H1 (cell line): Measurements from ENCODE around the gene RNF111. TPM values are rescaled to one million over a fixed set of nuclear protein-coding genes. Genes with fewer than 3 reads are reported as not detected.

Source experiments
- CTCF ChIA-PET: fragments of 300-600 bp; sonication (Branson Sonifier 250); formaldehyde crosslinking; loops from one replicate; lab custom pipeline; 2021; ENCODE audit not compliant: partially characterized antibody; lab: Charles Lee
- POLR2A ChIA-PET: fragments of 300-600 bp; sonication (Branson Sonifier 250); formaldehyde crosslinking; loops from one replicate; lab custom pipeline; 2021; ENCODE audit warnings: inconsistent platforms; ENCODE audit not compliant: partially characterized antibody; lab: Charles Lee
- DNase-seq, 2 experiments: peaks; one replicate each; pipeline versions ENCODE4 v3.0.0 to v3.0.0-alpha.2; 2010 to 2022; ENCODE audit warnings: low spot score in 2 of 2, low read depth in 1 of 2, mixed read lengths in 1 of 2
- FAIRE-seq: peaks from 2 replicates; lab custom pipeline; 2011; peaks lifted over from hg19 to GRCh38; lab: Jason Lieb, UNC
- H2AFZ ChIP-seq: 2 replicates; pipeline ENCODE4 v1.8.1; 2012; ENCODE audit warnings: low read length, inconsistent platforms
- H2AK5ac ChIP-seq: 2 replicates; pipeline ENCODE4 v1.6.1; 2013; ENCODE audit warnings: low read depth, low read length
- H2BK120ac ChIP-seq: replicated peaks from 2 replicates; pipeline ENCODE3; 2013; ENCODE audit warnings: low read depth, low read length, inconsistent platforms
- H2BK12ac ChIP-seq: 2 replicates; pipeline ENCODE4 v1.6.1; 2013; ENCODE audit warnings: low read depth, low read length
- H2BK15ac ChIP-seq: 2 replicates; pipeline ENCODE4 v1.6.1; 2013; ENCODE audit warnings: low read length
- H2BK20ac ChIP-seq: 2 replicates; pipeline ENCODE4 v1.6.1; 2013; ENCODE audit warnings: low read length
- H2BK5ac ChIP-seq: 2 replicates; pipeline ENCODE4 v1.6.1; 2013; ENCODE audit warnings: low read depth, low read length
- H3K14ac ChIP-seq: 2 replicates; pipeline ENCODE4 v1.6.1; 2013; ENCODE audit warnings: inconsistent platforms; ENCODE audit not compliant: insufficient read length
- H3K18ac ChIP-seq: 2 replicates; pipeline ENCODE4 v1.6.1; 2013; ENCODE audit warnings: low read length; ENCODE audit errors: extremely low read depth
- H3K23ac ChIP-seq: 2 replicates; pipeline ENCODE4 v1.6.1; 2013; ENCODE audit warnings: inconsistent platforms; ENCODE audit not compliant: insufficient read length
- H3K23me2 ChIP-seq: 2 replicates; pipeline ENCODE4 v1.6.1; 2013; ENCODE audit warnings: low read depth, low read length
- H3K27ac ChIP-seq: 2 replicates; pipeline ENCODE4 v1.6.1; 2011; ENCODE audit warnings: low read depth, low read length, inconsistent platforms
- H3K27me3 ChIP-seq, 4 experiments: replicated peaks in 1 of 4; 1 replicate in 1 of 4; 2 replicates in 3 of 4; pipeline versions ENCODE4 v1.6.1 to v1.8.1; 2011 to 2013; ENCODE audit warnings: low read length in 3 of 4, mild to moderate bottlenecking in 3 of 4, inconsistent platforms in 2 of 4, mixed read lengths in 2 of 4, moderate library complexity in 1 of 4; ENCODE audit not compliant: control insufficient read depth in 3 of 4, insufficient read depth in 3 of 4; ENCODE audit errors: extremely low read depth in 1 of 4
- H3K36me3 ChIP-seq, 4 experiments: 2 replicates each; pipeline versions ENCODE4 v1.6.1 to v1.8.1; 2011 to 2013; ENCODE audit warnings: mild to moderate bottlenecking in 4 of 4, low read length in 3 of 4, moderate library complexity in 2 of 4, control low read depth in 1 of 4, inconsistent platforms in 1 of 4; ENCODE audit not compliant: insufficient read depth in 4 of 4, control insufficient read depth in 2 of 4
- H3K4ac ChIP-seq: replicated peaks from 2 replicates; pipeline ENCODE3; 2013; ENCODE audit warnings: low read length, low read depth, mixed read lengths, inconsistent platforms; ENCODE audit not compliant: insufficient read length
- H3K4me1 ChIP-seq, 4 experiments: replicated peaks in 1 of 4; 1 replicate in 1 of 4; 2 replicates in 3 of 4; pipeline versions ENCODE4 v1.6.1 to v1.8.1; 2011 to 2013; ENCODE audit warnings: low read length in 3 of 4, inconsistent platforms in 2 of 4, mixed read lengths in 1 of 4; ENCODE audit not compliant: insufficient read depth in 4 of 4, control insufficient read depth in 3 of 4
- H3K4me2 ChIP-seq, 2 experiments: 2 replicates each; pipeline versions ENCODE4 v1.6.1 to v1.8.1; 2011 to 2013; ENCODE audit warnings: low read depth in 2 of 2, low read length in 2 of 2, control low read depth in 1 of 2, inconsistent platforms in 1 of 2, mild to moderate bottlenecking in 1 of 2; ENCODE audit not compliant: insufficient read depth in 1 of 2
- H3K4me3 ChIP-seq, 4 experiments: fragments of 200-600, 300-600 bp in 1 of 4; sonication (generic), shearing (Covaris generic), sonication (Bioruptor Twin) in 1 of 4; 2 replicates each; pipeline versions ENCODE4 v1.5.1 to v1.8.1; 2011 to 2016; ENCODE audit warnings: low read length in 4 of 4, low read depth in 3 of 4, control low read depth in 2 of 4, inconsistent platforms in 2 of 4, mild to moderate bottlenecking in 2 of 4, mixed read lengths in 1 of 4, moderate library complexity in 1 of 4; ENCODE audit not compliant: insufficient read depth in 2 of 4; ENCODE audit errors: extremely low read depth in 1 of 4
- H3K56ac ChIP-seq: replicated peaks from 2 replicates; pipeline ENCODE3; 2013; ENCODE audit warnings: low read depth, mild to moderate bottlenecking, mixed read lengths, low read length, inconsistent platforms; ENCODE audit not compliant: insufficient read length
- H3K79me1 ChIP-seq: 2 replicates; pipeline ENCODE4 v1.6.1; 2013; ENCODE audit warnings: low read depth, low read length, control low read depth
- H3K79me2 ChIP-seq, 2 experiments: 2 replicates each; pipeline versions ENCODE4 v1.6.1 to v1.8.1; 2012 to 2013; ENCODE audit warnings: low read length in 2 of 2, mild to moderate bottlenecking in 2 of 2, inconsistent platforms in 1 of 2; ENCODE audit not compliant: insufficient read depth in 2 of 2, control insufficient read depth in 1 of 2
- H3K9ac ChIP-seq, 4 experiments: replicated peaks in 1 of 4; 1 replicate in 1 of 4; 2 replicates in 3 of 4; pipeline versions ENCODE4 v1.6.1 to v1.8.1; 2011 to 2013; ENCODE audit warnings: low read depth in 3 of 4, low read length in 3 of 4, control low read depth in 2 of 4, mild to moderate bottlenecking in 2 of 4, moderate library complexity in 2 of 4, inconsistent platforms in 1 of 4; ENCODE audit errors: extremely low read depth in 1 of 4
- H3K9me3 ChIP-seq, 2 experiments: 2 replicates each; pipeline versions ENCODE4 v1.6.1 to v1.8.1; 2012 to 2013; ENCODE audit warnings: mild to moderate bottlenecking in 2 of 2, moderate library complexity in 2 of 2, control low read depth in 1 of 2, inconsistent platforms in 1 of 2, low read depth in 1 of 2, low read length in 1 of 2, mixed read lengths in 1 of 2; ENCODE audit not compliant: insufficient read depth in 2 of 2
- H4K20me1 ChIP-seq, 2 experiments: replicated peaks in 1 of 2; 2 replicates each; pipeline versions ENCODE3 to v1.8.1; 2011 to 2013; ENCODE audit warnings: inconsistent platforms in 2 of 2, low read length in 2 of 2, mild to moderate bottlenecking in 1 of 2; ENCODE audit not compliant: insufficient read depth in 2 of 2, control insufficient read depth in 1 of 2
- H4K5ac ChIP-seq: 2 replicates; pipeline ENCODE4 v1.6.1; 2013; ENCODE audit warnings: low read length, low read depth, mixed read lengths, inconsistent platforms; ENCODE audit not compliant: insufficient read length
- H4K8ac ChIP-seq: 2 replicates; pipeline ENCODE4 v1.8.0; 2013; ENCODE audit warnings: mild to moderate bottlenecking, moderate library complexity, low read length, inconsistent platforms; ENCODE audit not compliant: insufficient read depth; ENCODE audit errors: extremely low read depth
- H4K91ac ChIP-seq: replicated peaks from 2 replicates; pipeline ENCODE3; 2013; ENCODE audit warnings: low read length, mixed read lengths, inconsistent platforms; ENCODE audit not compliant: insufficient read length
- ASH2L ChIP-seq: fragments of 200-600, 300-600 bp; sonication (generic); IDR thresholded peaks from one replicate; pipeline ENCODE4 v1.7.1; 2017; ENCODE audit warnings: low read length
- ATF2 ChIP-seq: IDR thresholded peaks from 2 replicates; pipeline ENCODE4 v1.6.1; 2012; ENCODE audit warnings: low read length, inconsistent platforms
- POU5F1 ChIP-seq: IDR thresholded peaks from 2 replicates; pipeline ENCODE4 v1.6.1; 2011; ENCODE audit warnings: low read depth, mild to moderate bottlenecking, low read length, moderate library complexity
- RFX5 ChIP-seq: IDR thresholded peaks from 2 replicates; pipeline ENCODE4 v1.6.1; 2011; ENCODE audit warnings: low read depth, low read length, improper control_type of control experiment, borderline replicate concordance
- RXRA ChIP-seq: IDR thresholded peaks from 2 replicates; pipeline ENCODE4 v1.6.1; 2011; ENCODE audit warnings: low read depth, mild to moderate bottlenecking, low read length, moderate library complexity; ENCODE audit not compliant: insufficient read depth
- SIRT6 ChIP-seq: IDR thresholded peaks from one replicate; pipeline ENCODE4 v1.7.1; 2012; ENCODE audit warnings: low read length, inconsistent platforms
- SP2 ChIP-seq: IDR thresholded peaks from 2 replicates; pipeline ENCODE4 v1.6.1; 2012; ENCODE audit warnings: mild to moderate bottlenecking, low read length, inconsistent platforms
- TAF1 ChIP-seq: IDR thresholded peaks from 2 replicates; pipeline ENCODE4 v1.6.1; 2011; ENCODE audit warnings: mild to moderate bottlenecking, low read depth, low read length
- TCF12 ChIP-seq: IDR thresholded peaks from 2 replicates; pipeline ENCODE4 v1.6.1; 2011; ENCODE audit warnings: low read depth, mild to moderate bottlenecking, low read length
- YY1 ChIP-seq: IDR thresholded peaks from 2 replicates; pipeline ENCODE4 v1.6.1; 2011; ENCODE audit warnings: low read depth, mild to moderate bottlenecking, low read length
- WGBS, 2 experiments: shearing (Covaris generic) in 1 of 2; methylation state at CpG; one replicate each; pipeline versions ENCODE4 v1.1.6 to v1.1.7; 2013 to 2015; ENCODE audit warnings: low lambda C conversion rate in 2 of 2, mixed read lengths in 2 of 2, inconsistent platforms in 1 of 2, low coverage in 1 of 2, missing lambda C conversion rate in 1 of 2; ENCODE audit not compliant: insufficient replicate concordance in 2 of 2, insufficient coverage in 1 of 2, insufficient read length in 1 of 2; ENCODE audit errors: extremely low coverage in 1 of 2, missing lambda C conversion rate in 1 of 2; 5-methylcytosine and 5-hydroxymethylcytosine counted together
- polyA plus RNA-seq, 7 experiments: library from polyadenylated mRNA; depleted of rRNA in 3 of 7; stranded (reverse) in 5 of 7; unstranded in 2 of 7; fragments of >200 nt in 5 of 7; fragments of 200-250 nt in 2 of 7; gene quantifications; 1 replicate in 5 of 7; 2 replicates in 1 of 7; 4 replicates in 1 of 7; pipeline versions ENCODE4 v1.2.1 to v1.2.3, GENCODE V29; 2011 to 2013; ENCODE audit warnings: missing spikeins in 2 of 7, mixed read lengths in 2 of 7
- total RNA-seq: library from RNA; stranded (reverse); fragmentation: NEBNext Ultra II Directional; extraction: Animal tissue kit (Norgen Biotek cat#: 25700); gene quantifications from 2 replicates; pipeline ENCODE4 v1.2.1, GENCODE V29; 2021

Gene RNF111
- total and polyA plus RNA-seq, 2 of the 8 experiments (the other 6 are each of a cell fraction or from before 2014, with no cell fraction given) = 18.5 to 26.6 TPM

GRCh38 chr15:59039225-59039624, 51.8 kb downstream of the RNF111 start:
- H2BK12ac ChIP-seq = no peak overlapping the region
- H2BK20ac ChIP-seq = no peak overlapping the region
- no peaks in the 10 kb centered on the region for H3K27me3 ChIP-seq
- no peak overlapping the region for H3K9ac ChIP-seq
- no peak overlapping the region for H4K8ac ChIP-seq
- no peak overlapping the region for H3K4me3 ChIP-seq
- H3K56ac ChIP-seq = no peak overlapping the region
- no peak overlapping the region for H2BK120ac ChIP-seq
- H3K9me3 ChIP-seq = no peaks in the 10 kb centered on the region
- no peak overlapping the region for H4K91ac ChIP-seq
- no peak overlapping the region for H3K18ac ChIP-seq
- H4K5ac ChIP-seq = no peak overlapping the region
- WGBS, 2 experiments = 80% methylated on average over 2 of the region's 2 CpGs; no CpG with 5 or more reads in 1 of the 2 experiments
- no peak overlapping the region for H3K4ac ChIP-seq
- ChIA-PET POLR2A (interaction anchor here (0.6 kb wide), 1 partner anchor 671 kb away, joined by 3 read pairs; no protein-coding TSS in a partner anchor), CTCF (no interaction called here)
- H2BK5ac ChIP-seq = no peak overlapping the region
- H2AFZ ChIP-seq = no peak overlapping the region
- DNase-seq = no peak
- H3K4me1 ChIP-seq = no peaks in the 10 kb centered on the region
- peaks cover 0 to 45% of the 10 kb centered on the region in 2 experiments; a peak in 2 of 4 replicates for H3K79me2 ChIP-seq
- no peak overlapping the region for H3K27ac ChIP-seq
- no peak overlapping the region for H3K4me2 ChIP-seq
- peaks cover 0 to 2% of the 10 kb centered on the region in 2 experiments for H4K20me1 ChIP-seq
- H3K23ac ChIP-seq = no peak overlapping the region
- H3K23me2 ChIP-seq = no peaks in the 10 kb centered on the region
- FAIRE-seq = no peak
- H2AK5ac ChIP-seq = no peak overlapping the region
- H3K36me3 ChIP-seq = peaks cover 0 to 9% (median 3%) of the 10 kb centered on the region in 4 experiments; a peak in 3 of 8 replicates
- H3K14ac ChIP-seq = no peak overlapping the region
- no peaks in the 10 kb centered on the region; the same call in 1 of the 2 replicates for H3K79me1 ChIP-seq
- no peak overlapping the region for H2BK15ac ChIP-seq
- TF ChIP-seq SIRT6 = no peak
- TF ChIP-seq POU5F1 = no peak
- no peak for TF ChIP-seq SP2
- no peak for TF ChIP-seq ATF2
- no peak for TF ChIP-seq TAF1
- TF ChIP-seq TCF12 = no peak
- no peak for TF ChIP-seq RXRA
- no peak for TF ChIP-seq ASH2L
- no peak for TF ChIP-seq YY1
- no peak for TF ChIP-seq RFX5
